Measurements from ENCODE around the gene SQOR.

The SQOR gene

GRCh38 chr15:45667002-45667401 is 32.2 kb downstream of the SQOR start:
- TF ChIP-seq Cebpa-rat (IDR thresholded peaks at IDR 0.05), result no peak
- no peaks in the 10 kb centered on the region for H3K27me3 ChIP-seq
- H3K4me3 ChIP-seq, result no peak overlapping the region
- peaks cover 0 to 28% (median 0%) of the 10 kb centered on the region in 10 experiments; a peak in 5 of 20 replicates for H3K4me1 ChIP-seq
- H3K9ac ChIP-seq, result no peak overlapping the region
- H3K9me3 ChIP-seq (replicated peaks in 1 of 11), result peaks cover 0 to 7% (median 0%) of the 10 kb centered on the region in 11 experiments; a peak in 3 of 22 replicates
- peaks cover 0 to 94% (median 14%) of the 10 kb centered on the region in 11 experiments; a peak in 12 of 22 replicates for H3K36me3 ChIP-seq
- no peak overlapping the region for H3K4me2 ChIP-seq
- no peak overlapping the region for H3K27ac ChIP-seq
- H4K20me1 ChIP-seq, result peaks cover 0 to 53% (median 0%) of the 10 kb centered on the region in 11 experiments; a peak in 6 of 22 replicates

- H3K9ac ChIP-seq, result no peak overlapping the region
- TF ChIP-seq Cebpa-rat (IDR thresholded peaks at IDR 0.05), result no peak
- peaks cover 0 to 94% (median 4%) of the 10 kb centered on the region in 11 experiments; a peak in 10 of 22 replicates for H3K36me3 ChIP-seq
- no peaks in the 10 kb centered on the region for H3K27me3 ChIP-seq
- peaks cover 0 to 67% (median 0%) of the 10 kb centered on the region in 11 experiments; a peak in 7 of 22 replicates for H4K20me1 ChIP-seq
- H3K9me3 ChIP-seq (replicated peaks in 1 of 11), result peaks cover 0 to 7% (median 0%) of the 10 kb centered on the region in 11 experiments; a peak in 3 of 22 replicates
- no peak overlapping the region for H3K4me2 ChIP-seq
- H3K27ac ChIP-seq, result no peak overlapping the region
- H3K4me1 ChIP-seq, result peaks cover 0 to 18% (median 0%) of the 10 kb centered on the region in 10 experiments; a peak in 5 of 20 replicates
- no peak overlapping the region for H3K4me3 ChIP-seq
Observed at GRCh38 chr15:45668386-45668785, 33.6 kb downstream of the SQOR start.

- H3K9ac ChIP-seq, result no peak overlapping the region
- H3K4me3 ChIP-seq, result no peak overlapping the region
- no peak for TF ChIP-seq Cebpa-rat (IDR thresholded peaks at IDR 0.05)
- no peak overlapping the region for H3K27ac ChIP-seq
- H4K20me1 ChIP-seq, result peaks cover 0 to 67% (median 0%) of the 10 kb centered on the region in 11 experiments; a peak in 7 of 22 replicates
- H3K4me1 ChIP-seq, result peaks cover 0 to 7% (median 0%) of the 10 kb centered on the region in 10 experiments; a peak in 5 of 20 replicates
- no peak overlapping the region for H3K4me2 ChIP-seq
- no peaks in the 10 kb centered on the region for H3K27me3 ChIP-seq
- H3K9me3 ChIP-seq (replicated peaks in 1 of 11), result peaks cover 0 to 7% (median 0%) of the 10 kb centered on the region in 11 experiments; a peak in 3 of 22 replicates
- peaks cover 0 to 94% (median 0%) of the 10 kb centered on the region in 11 experiments; a peak in 10 of 22 replicates for H3K36me3 ChIP-seq
Observed at GRCh38 chr15:45669422-45669821, 34.6 kb downstream of the SQOR start.

- H3K9me3 ChIP-seq (replicated peaks in 1 of 11), result peaks cover 0 to 7% (median 0%) of the 10 kb centered on the region in 11 experiments; a peak in 3 of 22 replicates
- TF ChIP-seq Cebpa-rat (IDR thresholded peaks at IDR 0.05), result no peak
- no peak overlapping the region for H3K4me2 ChIP-seq
- no peak overlapping the region for H3K27ac ChIP-seq
- H3K9ac ChIP-seq, result no peak overlapping the region
- peaks cover 0 to 94% (median 0%) of the 10 kb centered on the region in 11 experiments; a peak in 10 of 22 replicates for H3K36me3 ChIP-seq
- H4K20me1 ChIP-seq, result peaks cover 0 to 61% (median 0%) of the 10 kb centered on the region in 11 experiments; a peak in 7 of 22 replicates
- peaks cover 0 to under 1% (median 0%) of the 10 kb centered on the region in 10 experiments; a peak in 2 of 20 replicates for H3K4me1 ChIP-seq
- H3K27me3 ChIP-seq, result no peaks in the 10 kb centered on the region
- no peak overlapping the region for H3K4me3 ChIP-seq
Observed at GRCh38 chr15:45670091-45670490, 35.3 kb downstream of the SQOR start.

- peaks cover 0 to 64% (median 0%) of the 10 kb centered on the region in 11 experiments; a peak in 7 of 22 replicates for H4K20me1 ChIP-seq
- H3K36me3 ChIP-seq, result peaks cover 0 to 94% (median 0%) of the 10 kb centered on the region in 11 experiments; a peak in 10 of 22 replicates
- H3K27me3 ChIP-seq, result no peaks in the 10 kb centered on the region
- H3K9me3 ChIP-seq (replicated peaks in 1 of 11), result peaks cover 0 to 7% (median 0%) of the 10 kb centered on the region in 11 experiments; a peak in 3 of 22 replicates
- H3K4me3 ChIP-seq, result no peak overlapping the region
- H3K9ac ChIP-seq, result no peak overlapping the region
- H3K4me1 ChIP-seq, result no peaks in the 10 kb centered on the region
- no peak overlapping the region for H3K4me2 ChIP-seq
- H3K27ac ChIP-seq, result no peak overlapping the region
- TF ChIP-seq Cebpa-rat (IDR thresholded peaks at IDR 0.05), result no peak
Observed at GRCh38 chr15:45670511-45670910, 35.7 kb downstream of the SQOR start.

- H3K4me3 ChIP-seq, result no peak overlapping the region
- H3K9ac ChIP-seq, result no peak overlapping the region
- H4K20me1 ChIP-seq, result peaks cover 0 to 65% (median 0%) of the 10 kb centered on the region in 11 experiments; a peak in 7 of 22 replicates
- H3K9me3 ChIP-seq (replicated peaks in 1 of 11), result no peaks in the 10 kb centered on the region
- H3K27ac ChIP-seq, result no peak overlapping the region
- no peaks in the 10 kb centered on the region for H3K27me3 ChIP-seq
- no peak for TF ChIP-seq Cebpa-rat (IDR thresholded peaks at IDR 0.05)
- H3K36me3 ChIP-seq, result peaks cover 0 to 100% (median 13%) of the 10 kb centered on the region in 11 experiments; a peak in 12 of 22 replicates
- no peaks in the 10 kb centered on the region for H3K4me1 ChIP-seq
- no peak overlapping the region for H3K4me2 ChIP-seq
Observed at GRCh38 chr15:45674677-45675076, 39.8 kb downstream of the SQOR start.

- Histone ChIP-seq H3K27ac (no peak overlapping the region), H3K9me3 (replicated peaks in 1 of 11) (no peaks in the 10 kb centered on the region), H3K27me3 (no peaks in the 10 kb centered on the region), H3K4me3 (no peak overlapping the region), H3K4me2 (no peak overlapping the region), H3K36me3 (peaks cover 0 to 100% (median 13%) of the 10 kb centered on the region in 11 experiments; a peak in 12 of 22 replicates), H3K9ac (no peak overlapping the region), H3K4me1 (no peaks in the 10 kb centered on the region), H4K20me1 (peaks cover 0 to 57% (median 0%) of the 10 kb centered on the region in 11 experiments; a peak in 7 of 22 replicates)
- no peak for TF ChIP-seq Cebpa-rat (IDR thresholded peaks at IDR 0.05)
Observed at GRCh38 chr15:45677797-45678196, 43.0 kb downstream of the SQOR start.

- Histone ChIP-seq H3K4me2 (no peak overlapping the region), H3K27ac (no peak overlapping the region), H3K9ac (no peak overlapping the region), H3K4me1 (no peaks in the 10 kb centered on the region), H4K20me1 (peaks cover 0 to 49% (median 0%) of the 10 kb centered on the region in 11 experiments; a peak in 4 of 22 replicates), H3K36me3 (peaks cover 0 to 100% (median 13%) of the 10 kb centered on the region in 11 experiments; a peak in 12 of 22 replicates), H3K9me3 (replicated peaks in 1 of 11) (no peaks in the 10 kb centered on the region), H3K4me3 (no peak overlapping the region), H3K27me3 (no peaks in the 10 kb centered on the region)
- TF ChIP-seq Cebpa-rat (IDR thresholded peaks at IDR 0.05), result no peak
Observed at GRCh38 chr15:45678459-45679178, 43.8 kb downstream of the SQOR start.

- Histone ChIP-seq H3K9me3 (replicated peaks in 1 of 11) (no peaks in the 10 kb centered on the region), H3K36me3 (peaks cover 0 to 99% (median 29%) of the 10 kb centered on the region in 11 experiments; a peak in 13 of 22 replicates), H3K4me3 (no peak overlapping the region), H3K4me1 (no peaks in the 10 kb centered on the region), H3K27me3 (no peaks in the 10 kb centered on the region), H3K4me2 (no peak overlapping the region), H3K27ac (no peak overlapping the region), H3K9ac (no peak overlapping the region), H4K20me1 (peaks cover 0 to 23% (median 0%) of the 10 kb centered on the region in 11 experiments; a peak in 3 of 22 replicates)
- no peak for TF ChIP-seq Cebpa-rat (IDR thresholded peaks at IDR 0.05)
Observed at GRCh38 chr15:45684533-45684932, 49.7 kb downstream of the SQOR start.

All from BLaER1 treated with 17β-estradiol and CSF1 and Interleukin-3, amounts not matched to agents 10 nM and 100 nM (cell line).